Measurements from ENCODE around the gene VENTX. TPM values are rescaled to one million over a fixed set of nuclear protein-coding genes. Genes with fewer than 3 reads are reported as not detected.

Gene VENTX
- total and polyA plus RNA-seq, 2 experiments from 2014 or later: not detected

GRCh38 chr10:133204226-133205015 lies 33.2 kb upstream of the VENTX start:
- Histone ChIP-seq H3F3A (ENCODE audit: insufficient read depth) (no peaks in the 10 kb centered on the region), H3K36me3 (ENCODE audit: low read depth) (no peaks in the 10 kb centered on the region), H3K27me3 (replicated peaks; ENCODE audit: insufficient read depth) (no peaks in the 10 kb centered on the region), H2AFZ (no peak overlapping the region), H3K9ac (no peak overlapping the region), H3K9me2 (ENCODE audit: insufficient read depth) (no peaks in the 10 kb centered on the region), H3K4me2 (ENCODE audit: unreplicated experiment) (no peak overlapping the region), H3K4me3 (no peak overlapping the region), H4K20me1 (ENCODE audit: insufficient read depth) (no peaks in the 10 kb centered on the region), H3K4me1 (ENCODE audit: insufficient read depth) (no peaks in the 10 kb centered on the region), H3K9me3 (ENCODE audit: low read depth) (no peaks in the 10 kb centered on the region), H3K79me2 (ENCODE audit: insufficient read depth) (no peaks in the 10 kb centered on the region), H3K27ac (no peak overlapping the region)
- TF ChIP-seq EZH2 (IDR thresholded peaks at IDR 0.05; ENCODE audit: insufficient read depth, poor library complexity, severe bottlenecking) (no peak), EZH2phosphoT487 (IDR thresholded peaks at IDR 0.05; ENCODE audit: insufficient read depth, low read depth) (no peak)
- in situ Hi-C loops (cut with MboI): no loop called here
- DNase-seq: no peak
- 82 to 83% methylated on average over 36 to 38 of the region's 38 CpGs for WGBS, 2 experiments (ENCODE audit: low coverage in 1 of 2, low lambda C conversion rate in 2 of 2, missing lambda C conversion rate in 2 of 2)

GRCh38 chr10:133205146-133205545 lies 32.5 kb upstream of the VENTX start:
- H3K9me3 ChIP-seq (ENCODE audit: low read depth): no peaks in the 10 kb centered on the region
- H3K4me2 ChIP-seq (ENCODE audit: unreplicated experiment): no peak overlapping the region

DNA sequence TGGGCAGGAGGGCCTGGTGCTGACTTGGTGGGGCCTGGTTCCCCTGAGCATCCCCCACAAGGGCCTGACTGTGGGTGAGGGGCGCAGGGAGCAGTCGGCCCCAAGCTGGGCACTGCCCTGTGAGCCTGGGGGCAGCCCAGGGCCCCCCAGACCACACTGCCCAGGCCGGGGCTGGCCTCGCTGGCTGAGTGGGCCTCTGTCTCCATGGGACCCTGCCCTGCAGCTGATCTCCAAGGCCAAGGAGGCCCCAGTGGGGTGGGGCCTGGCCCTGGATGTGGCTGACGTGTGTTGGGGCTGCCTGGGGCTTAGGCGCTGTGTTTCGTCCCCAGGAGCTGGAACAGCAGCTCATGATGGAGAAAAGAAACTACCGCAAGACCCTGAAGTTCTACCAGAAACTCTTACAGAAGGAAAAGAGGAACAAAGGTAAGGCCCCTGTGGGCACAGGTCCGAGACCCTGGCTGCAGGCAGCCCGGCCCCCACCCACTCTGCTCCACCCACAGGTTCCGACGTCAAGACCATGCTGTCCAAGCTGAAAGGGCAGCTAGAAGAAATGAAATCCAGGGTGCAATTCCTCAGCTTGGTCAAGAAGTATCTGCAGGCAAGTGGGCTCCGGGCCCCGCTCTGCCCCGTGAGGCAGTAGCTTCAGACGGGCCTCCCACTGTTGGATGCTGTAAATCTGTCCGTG lies 31.2 kb upstream of the VENTX start:
- Histone ChIP-seq H3K4me3 (no peak overlapping the region), H3K79me2 (ENCODE audit: insufficient read depth) (no peaks in the 10 kb centered on the region), H3K27me3 (replicated peaks; ENCODE audit: insufficient read depth) (no peaks in the 10 kb centered on the region), H3F3A (ENCODE audit: insufficient read depth) (no peaks in the 10 kb centered on the region), H4K20me1 (ENCODE audit: insufficient read depth) (no peaks in the 10 kb centered on the region), H2AFZ (no peak overlapping the region), H3K9me3 (ENCODE audit: low read depth) (no peaks in the 10 kb centered on the region), H3K9ac (no peak overlapping the region), H3K27ac (no peak overlapping the region), H3K4me1 (ENCODE audit: insufficient read depth) (no peaks in the 10 kb centered on the region), H3K36me3 (ENCODE audit: low read depth) (no peaks in the 10 kb centered on the region), H3K9me2 (ENCODE audit: insufficient read depth) (no peaks in the 10 kb centered on the region), H3K4me2 (ENCODE audit: unreplicated experiment) (no peak overlapping the region)
- WGBS, 2 experiments (ENCODE audit: low coverage in 1 of 2, low lambda C conversion rate in 2 of 2, missing lambda C conversion rate in 2 of 2): 70 to 73% methylated on average over 17 of the region's 17 CpGs
- in situ Hi-C loops (cut with MboI): no loop called here
- no peak for DNase-seq
- TF ChIP-seq EZH2 (IDR thresholded peaks at IDR 0.05; ENCODE audit: insufficient read depth, poor library complexity, severe bottlenecking) (no peak), EZH2phosphoT487 (IDR thresholded peaks at IDR 0.05; ENCODE audit: insufficient read depth, low read depth) (no peak)

More at GRCh38 chr10:133205146-133205545, 32.5 kb upstream of the VENTX start:
- 68 to 72% methylated on average over 21 to 23 of the region's 23 CpGs for WGBS, 2 experiments (ENCODE audit: low coverage in 1 of 2, low lambda C conversion rate in 2 of 2, missing lambda C conversion rate in 2 of 2)
- H3K4me3 ChIP-seq: no peak overlapping the region
- H3K36me3 ChIP-seq (ENCODE audit: low read depth): no peaks in the 10 kb centered on the region
- no peaks in the 10 kb centered on the region for H4K20me1 ChIP-seq (ENCODE audit: insufficient read depth)
- no peaks in the 10 kb centered on the region for H3K9me2 ChIP-seq (ENCODE audit: insufficient read depth)
- H2AFZ ChIP-seq: no peak overlapping the region
- H3K27ac ChIP-seq: no peak overlapping the region
- H3K27me3 ChIP-seq (replicated peaks; ENCODE audit: insufficient read depth): no peaks in the 10 kb centered on the region
- TF ChIP-seq EZH2 (IDR thresholded peaks at IDR 0.05; ENCODE audit: insufficient read depth, poor library complexity, severe bottlenecking) (no peak), EZH2phosphoT487 (IDR thresholded peaks at IDR 0.05; ENCODE audit: insufficient read depth, low read depth) (no peak)
- in situ Hi-C loops (cut with MboI): no loop called here
- no peaks in the 10 kb centered on the region for H3K4me1 ChIP-seq (ENCODE audit: insufficient read depth)
- H3F3A ChIP-seq (ENCODE audit: insufficient read depth): no peaks in the 10 kb centered on the region
- H3K79me2 ChIP-seq (ENCODE audit: insufficient read depth): no peaks in the 10 kb centered on the region
- no peak for DNase-seq
- H3K9ac ChIP-seq: no peak overlapping the region

GRCh38 chr10:133207041-133207600 lies 30.5 kb upstream of the VENTX start:
- 81% methylated on average over 33 to 36 of the region's 36 CpGs for WGBS, 2 experiments (ENCODE audit: low coverage in 1 of 2, low lambda C conversion rate in 2 of 2, missing lambda C conversion rate in 2 of 2)
- in situ Hi-C loops (cut with MboI): no loop called here
- H3K9ac ChIP-seq: no peak overlapping the region
- H2AFZ ChIP-seq: no peak overlapping the region
- H3K36me3 ChIP-seq (ENCODE audit: low read depth): no peaks in the 10 kb centered on the region
- H3K27me3 ChIP-seq (replicated peaks; ENCODE audit: insufficient read depth): no peaks in the 10 kb centered on the region
- H4K20me1 ChIP-seq (ENCODE audit: insufficient read depth): no peaks in the 10 kb centered on the region
- no peaks in the 10 kb centered on the region for H3K4me1 ChIP-seq (ENCODE audit: insufficient read depth)
- TF ChIP-seq EZH2phosphoT487 (IDR thresholded peaks at IDR 0.05; ENCODE audit: insufficient read depth, low read depth) (no peak), EZH2 (IDR thresholded peaks at IDR 0.05; ENCODE audit: insufficient read depth, poor library complexity, severe bottlenecking) (no peak)
- no peaks in the 10 kb centered on the region for H3K9me3 ChIP-seq (ENCODE audit: low read depth)
- no peaks in the 10 kb centered on the region for H3K79me2 ChIP-seq (ENCODE audit: insufficient read depth)
- DNase-seq: no peak
- no peaks in the 10 kb centered on the region for H3F3A ChIP-seq (ENCODE audit: insufficient read depth)
- no peak overlapping the region for H3K4me2 ChIP-seq (ENCODE audit: unreplicated experiment)
- H3K4me3 ChIP-seq: no peak overlapping the region
- no peaks in the 10 kb centered on the region for H3K9me2 ChIP-seq (ENCODE audit: insufficient read depth)
- H3K27ac ChIP-seq: no peak overlapping the region

Data from GM23248 (cell line).